Endodermal cell (in vitro differentiated cells): ENCODE measurements around the gene ACAP2. TPM values are rescaled to one million over a fixed set of nuclear protein-coding genes. Genes with fewer than 3 reads are reported as not detected.

Source experiments
- DNase-seq: peaks from one replicate; pipeline ENCODE4 v3.0.0-alpha.2; 2017
- H3K27ac ChIP-seq: 2 replicates; pipeline ENCODE4 v1.5.1; 2013; ENCODE audit warnings: mild to moderate bottlenecking, low read depth, low read length, moderate library complexity
- H3K27me3 ChIP-seq: 2 replicates; pipeline ENCODE4 v1.6.1; 2013; ENCODE audit warnings: mild to moderate bottlenecking, low read length, moderate library complexity; ENCODE audit not compliant: insufficient read depth, control insufficient read depth, poor library complexity, severe bottlenecking
- H3K36me3 ChIP-seq: 2 replicates; pipeline ENCODE4 v1.7.0; 2013; ENCODE audit warnings: mild to moderate bottlenecking, low read length, moderate library complexity; ENCODE audit not compliant: control insufficient read depth, insufficient read depth
- H3K4me1 ChIP-seq: one replicate; pipeline ENCODE4 v1.7.0; 2013; ENCODE audit warnings: low read length; ENCODE audit not compliant: control insufficient read depth, insufficient read depth
- H3K4me3 ChIP-seq: 2 replicates; pipeline ENCODE4 v1.5.1; 2013; ENCODE audit warnings: mild to moderate bottlenecking, low read length, moderate library complexity
- H3K9ac ChIP-seq: 2 replicates; pipeline ENCODE4 v1.6.1; 2013; ENCODE audit warnings: mild to moderate bottlenecking, low read length, moderate library complexity; ENCODE audit not compliant: poor library complexity, severe bottlenecking; ENCODE audit errors: extremely low read depth
- H3K9me3 ChIP-seq: 2 replicates; pipeline ENCODE4 v1.6.1; 2013; ENCODE audit warnings: mild to moderate bottlenecking, low read length, moderate library complexity; ENCODE audit not compliant: control insufficient read depth
- H3K27ac Mint-ChIP-seq: 2 replicates; pipeline ENCODE4 v1.8.0; 2020; ENCODE audit warnings: mixed read lengths
- H3K27me3 Mint-ChIP-seq: 2 replicates; pipeline ENCODE4 v1.8.0; 2021; ENCODE audit warnings: mild to moderate bottlenecking, mixed read lengths; ENCODE audit not compliant: insufficient read depth
- H3K36me3 Mint-ChIP-seq: 2 replicates; pipeline ENCODE4 v1.8.0; 2020; ENCODE audit warnings: low read depth, mixed read lengths
- H3K4me1 Mint-ChIP-seq: 2 replicates; pipeline ENCODE4 v1.8.0; 2020; ENCODE audit warnings: mixed read lengths
- H3K4me3 Mint-ChIP-seq: 2 replicates; pipeline ENCODE4 v1.8.0; 2020; ENCODE audit warnings: mild to moderate bottlenecking, moderate library complexity, mixed read lengths
- H3K9me3 Mint-ChIP-seq: 2 replicates; pipeline ENCODE4 v1.8.0; 2020; ENCODE audit warnings: mild to moderate bottlenecking, mixed read lengths
- WGBS, 2 experiments: methylation state at CpG; one replicate each; pipeline versions ENCODE4 v1.1.5 to v1.1.7; 2013; ENCODE audit warnings: missing lambda C conversion rate in 2 of 2, mixed read lengths in 1 of 2; ENCODE audit not compliant: insufficient coverage in 1 of 2, insufficient read length in 1 of 2; 5-methylcytosine and 5-hydroxymethylcytosine counted together
- total RNA-seq, 2 donors: library from RNA; stranded (reverse); fragmentation: NEBNext Ultra II Directional in 1 of 2; extraction: Animal tissue kit (Norgen Biotek cat#: 25700) in 1 of 2; gene quantifications; 2 replicates in 1 of 2; 3 replicates in 1 of 2; pipeline ENCODE4 v1.2.1, GENCODE V29; 2021
- TF ChIP-seq, protein P1 (sequence below): fragments of 200-600 bp; sonication (generic); conservative IDR thresholded peaks from 2 replicates; pipeline ENCODE4 v1.5.0; 2021; ENCODE audit warnings: antibody characterized with exemption, mild to moderate bottlenecking

Gene ACAP2
- total RNA-seq, 2 donors from 2014 or later: 61.9 to 70.5 TPM

GRCh38 chr3:195421400-195421799, 21.4 kb downstream of the ACAP2 start:
- TF ChIP-seq, protein P1, sequence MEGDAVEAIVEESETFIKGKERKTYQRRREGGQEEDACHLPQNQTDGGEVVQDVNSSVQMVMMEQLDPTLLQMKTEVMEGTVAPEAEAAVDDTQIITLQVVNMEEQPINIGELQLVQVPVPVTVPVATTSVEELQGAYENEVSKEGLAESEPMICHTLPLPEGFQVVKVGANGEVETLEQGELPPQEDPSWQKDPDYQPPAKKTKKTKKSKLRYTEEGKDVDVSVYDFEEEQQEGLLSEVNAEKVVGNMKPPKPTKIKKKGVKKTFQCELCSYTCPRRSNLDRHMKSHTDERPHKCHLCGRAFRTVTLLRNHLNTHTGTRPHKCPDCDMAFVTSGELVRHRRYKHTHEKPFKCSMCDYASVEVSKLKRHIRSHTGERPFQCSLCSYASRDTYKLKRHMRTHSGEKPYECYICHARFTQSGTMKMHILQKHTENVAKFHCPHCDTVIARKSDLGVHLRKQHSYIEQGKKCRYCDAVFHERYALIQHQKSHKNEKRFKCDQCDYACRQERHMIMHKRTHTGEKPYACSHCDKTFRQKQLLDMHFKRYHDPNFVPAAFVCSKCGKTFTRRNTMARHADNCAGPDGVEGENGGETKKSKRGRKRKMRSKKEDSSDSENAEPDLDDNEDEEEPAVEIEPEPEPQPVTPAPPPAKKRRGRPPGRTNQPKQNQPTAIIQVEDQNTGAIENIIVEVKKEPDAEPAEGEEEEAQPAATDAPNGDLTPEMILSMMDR: no peak
- H3K4me1 ChIP-seq: no peaks in the 10 kb centered on the region
- no peaks in the 10 kb centered on the region for H3K36me3 ChIP-seq
- Mint-ChIP-seq H3K4me3 (no peak overlapping the region), H3K27me3 (no peaks in the 10 kb centered on the region), H3K36me3 (no peaks in the 10 kb centered on the region), H3K27ac (no peak overlapping the region), H3K4me1 (peaks cover 15% of the 10 kb centered on the region), H3K9me3 (no peaks in the 10 kb centered on the region)
- no peaks in the 10 kb centered on the region for H3K27me3 ChIP-seq
- DNase-seq: no peak
- 86 to 94% methylated on average over 1 to 4 of the region's 4 CpGs for WGBS, 2 experiments
- H3K27ac ChIP-seq: no peak overlapping the region
- no peak overlapping the region for H3K4me3 ChIP-seq
- no peak overlapping the region for H3K9ac ChIP-seq
- no peaks in the 10 kb centered on the region for H3K9me3 ChIP-seq

- Histone ChIP-seq H3K4me1 (no peaks in the 10 kb centered on the region), H3K36me3 (no peaks in the 10 kb centered on the region), H3K4me3 (no peak overlapping the region), H3K9me3 (no peaks in the 10 kb centered on the region), H3K9ac (no peak overlapping the region), H3K27ac (no peak overlapping the region), H3K27me3 (no peaks in the 10 kb centered on the region)
- H3K27me3 Mint-ChIP-seq: no peaks in the 10 kb centered on the region
- H3K36me3 Mint-ChIP-seq: no peaks in the 10 kb centered on the region
- TF ChIP-seq, protein P1: no peak
- no peaks in the 10 kb centered on the region for H3K9me3 Mint-ChIP-seq
- no peak overlapping the region for H3K27ac Mint-ChIP-seq
- DNase-seq: no peak
- 85 to 96% methylated on average over 3 of the region's 4 CpGs for WGBS, 2 experiments
- no peak overlapping the region for H3K4me3 Mint-ChIP-seq
- H3K4me1 Mint-ChIP-seq: peaks cover 6% of the 10 kb centered on the region
Measured at GRCh38 chr3:195416795-195417194, 26.0 kb downstream of the ACAP2 start.

- peaks cover 14% of the 10 kb centered on the region for H3K9me3 ChIP-seq
- H3K9me3 Mint-ChIP-seq: peaks cover 6% of the 10 kb centered on the region
- no peak overlapping the region for H3K4me3 Mint-ChIP-seq
- H3K4me3 ChIP-seq: no peak overlapping the region
- H3K36me3 Mint-ChIP-seq: peaks cover 29% of the 10 kb centered on the region
- H3K36me3 ChIP-seq: peaks cover 17% of the 10 kb centered on the region
- DNase-seq: no peak
- no peaks in the 10 kb centered on the region for H3K4me1 ChIP-seq
- no peaks in the 10 kb centered on the region for H3K27me3 ChIP-seq
- H3K9ac ChIP-seq: no peak overlapping the region
- TF ChIP-seq, protein P1: no peak
- no peak overlapping the region for H3K27ac Mint-ChIP-seq
- H3K4me1 Mint-ChIP-seq: peaks cover 3% of the 10 kb centered on the region
- H3K27me3 Mint-ChIP-seq: no peaks in the 10 kb centered on the region
- no peak overlapping the region for H3K27ac ChIP-seq
Measured at GRCh38 chr3:195411836-195412235, 31.0 kb downstream of the ACAP2 start.
